Measurements from ENCODE around the gene MAP6D1.

The MAP6D1 gene

DNA sequence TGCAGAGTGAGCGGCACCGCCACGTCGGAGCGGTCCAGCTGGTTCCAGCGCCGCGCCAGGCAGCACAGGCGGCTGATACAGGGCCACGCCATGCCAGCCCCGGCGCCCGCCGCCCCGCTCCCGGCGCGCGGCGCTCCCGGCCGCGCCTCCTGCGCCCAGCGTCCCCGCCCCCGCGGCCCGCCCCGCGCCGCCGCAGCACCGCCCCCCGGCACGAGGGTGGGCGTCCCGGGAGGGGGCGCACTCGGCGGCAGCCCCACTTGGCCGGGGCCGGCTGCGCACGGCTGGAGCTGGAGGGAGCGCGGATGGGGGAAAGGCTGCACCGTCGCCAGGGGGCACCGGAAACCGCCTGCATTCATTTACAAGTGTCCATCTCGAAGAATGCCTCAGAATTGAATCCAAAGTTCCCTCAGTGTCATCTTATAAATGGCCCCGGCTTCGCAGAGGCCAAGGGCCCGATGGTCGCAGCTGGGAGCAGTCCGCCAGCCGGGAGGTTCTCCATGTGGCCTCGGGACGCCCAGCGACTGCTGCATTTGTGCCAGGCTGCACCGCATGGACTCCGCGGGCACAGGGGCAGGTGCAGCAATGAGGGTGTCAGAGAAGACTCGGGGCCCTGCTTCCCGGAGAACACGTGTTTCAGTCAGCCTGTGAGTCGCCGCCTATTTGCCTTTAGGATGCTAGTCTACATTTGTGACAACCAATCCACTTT lies at the start of gene MAP6D1:
Gene MAP6D1 (minus strand): TSS at position 122 of the 706 bp plus-strand sequence. CDS start 30 bp downstream, at position 92.
- peak; percentile 64 for DNase-seq

DNA sequence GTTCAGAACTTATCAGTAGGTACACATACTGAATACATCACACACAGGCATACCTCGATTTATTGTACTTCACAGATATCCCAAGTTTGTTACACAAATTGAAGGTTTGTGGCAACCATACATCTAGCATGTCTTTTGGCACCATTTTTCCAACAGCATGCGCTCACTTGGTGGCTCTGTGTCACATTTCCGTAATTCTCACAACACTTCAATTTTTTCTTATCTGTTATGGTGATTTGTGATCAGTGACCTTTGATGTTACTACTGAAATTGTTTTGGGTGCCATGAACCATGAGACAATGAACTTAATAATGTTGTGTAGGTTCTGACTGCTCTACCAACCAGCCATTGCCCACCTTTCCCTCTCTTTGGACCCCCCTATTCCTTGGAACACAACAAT lies 48.5 kb upstream of the MAP6D1 start:
- DNase-seq = no peak

DNA sequence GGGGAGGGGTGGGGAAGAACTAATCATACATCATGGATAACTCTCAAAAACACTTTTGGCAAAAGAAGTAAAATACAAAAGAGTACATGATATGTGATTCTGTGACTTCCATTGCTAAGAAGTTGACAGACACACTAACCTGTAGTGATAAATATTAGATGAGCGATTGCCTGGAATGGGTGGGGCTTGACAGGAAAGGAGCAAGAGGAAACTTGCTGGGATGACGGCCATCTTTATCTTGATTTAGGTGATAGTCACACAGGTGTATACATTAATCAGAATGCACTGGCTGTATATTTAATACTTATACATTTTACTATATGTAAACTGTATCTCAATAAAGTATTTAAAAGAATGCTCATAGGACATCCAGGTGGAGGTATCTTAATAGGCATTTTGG lies 46.2 kb upstream of the MAP6D1 start:
- no peak for DNase-seq

GRCh38 chr3:183870563-183870962 lies 45.2 kb upstream of the MAP6D1 start:
- DNase-seq = no peak

DNA sequence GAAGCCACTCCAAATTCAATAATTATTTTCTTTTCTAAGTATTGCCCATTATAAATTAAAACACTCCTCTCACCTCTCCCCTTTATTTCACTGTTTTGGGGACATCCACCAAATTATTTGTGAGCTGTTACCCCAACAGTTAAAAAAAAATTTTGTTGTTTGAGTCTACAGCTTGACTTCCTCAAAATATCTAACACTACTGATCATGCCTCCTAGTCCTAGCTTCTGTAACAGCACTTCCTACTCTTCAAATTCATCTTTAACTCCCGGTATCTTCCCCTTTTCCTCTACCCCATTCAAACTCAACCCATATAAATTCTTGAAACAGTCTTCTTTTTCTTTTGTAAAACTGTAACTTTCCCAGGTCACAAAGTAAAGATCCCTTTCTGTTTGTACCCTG lies 43.4 kb upstream of the MAP6D1 start:
- DNase-seq = no peak

- DNase-seq = no peak
Measured at GRCh38 chr3:183862610-183863009, 37.2 kb upstream of the MAP6D1 start.

DNA sequence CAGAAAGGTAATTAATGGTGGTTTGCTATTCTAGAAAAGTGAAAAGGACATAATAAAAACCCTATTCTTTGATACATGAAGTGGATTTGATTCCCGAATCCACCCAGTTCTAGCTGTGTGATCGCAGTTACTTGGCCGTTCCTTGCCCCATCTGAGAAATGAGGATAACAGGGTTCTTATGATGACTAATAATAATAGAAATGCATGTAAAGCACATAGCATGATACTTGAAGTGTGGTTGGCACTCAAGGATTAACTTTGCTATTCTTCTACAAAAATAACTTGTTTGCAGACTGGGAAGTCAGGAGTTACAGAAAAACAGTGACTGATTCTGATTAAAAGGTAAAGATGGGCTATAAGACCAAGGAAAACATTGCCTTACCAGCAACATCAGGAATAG lies 32.5 kb upstream of the MAP6D1 start:
- DNase-seq = no peak

DNA sequence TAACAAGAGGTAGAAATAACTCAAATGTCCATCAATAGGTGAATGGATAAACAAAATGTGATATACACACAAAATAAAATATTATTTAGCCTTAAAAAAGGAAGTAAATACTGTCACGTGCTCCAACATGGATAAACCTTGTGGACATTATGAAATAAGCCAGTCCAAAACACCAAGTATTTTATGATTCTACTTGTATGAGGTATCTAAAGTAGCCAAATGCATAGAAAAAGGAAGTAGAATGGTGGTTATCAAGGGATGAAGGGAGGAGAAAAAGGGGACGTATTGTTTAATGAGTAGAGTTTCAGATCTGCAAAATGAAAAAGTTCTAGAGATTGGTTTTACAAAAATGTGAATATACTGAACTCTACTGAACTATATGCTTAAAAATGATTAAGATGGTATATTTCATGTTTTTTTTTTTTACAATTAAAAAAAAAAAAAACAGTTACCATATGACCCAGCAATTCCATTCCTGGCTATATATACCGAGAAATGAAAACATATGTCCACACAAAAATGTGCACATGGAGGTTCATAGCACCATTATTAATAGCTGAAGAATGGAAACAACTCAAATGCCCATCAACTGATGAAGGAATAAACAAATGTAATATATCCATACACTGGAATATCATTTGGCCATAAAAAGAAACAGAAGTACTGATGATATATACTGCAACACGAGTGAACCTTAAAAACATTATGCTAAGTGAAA lies 29.1 kb upstream of the MAP6D1 start:
- no peak for DNase-seq

DNA sequence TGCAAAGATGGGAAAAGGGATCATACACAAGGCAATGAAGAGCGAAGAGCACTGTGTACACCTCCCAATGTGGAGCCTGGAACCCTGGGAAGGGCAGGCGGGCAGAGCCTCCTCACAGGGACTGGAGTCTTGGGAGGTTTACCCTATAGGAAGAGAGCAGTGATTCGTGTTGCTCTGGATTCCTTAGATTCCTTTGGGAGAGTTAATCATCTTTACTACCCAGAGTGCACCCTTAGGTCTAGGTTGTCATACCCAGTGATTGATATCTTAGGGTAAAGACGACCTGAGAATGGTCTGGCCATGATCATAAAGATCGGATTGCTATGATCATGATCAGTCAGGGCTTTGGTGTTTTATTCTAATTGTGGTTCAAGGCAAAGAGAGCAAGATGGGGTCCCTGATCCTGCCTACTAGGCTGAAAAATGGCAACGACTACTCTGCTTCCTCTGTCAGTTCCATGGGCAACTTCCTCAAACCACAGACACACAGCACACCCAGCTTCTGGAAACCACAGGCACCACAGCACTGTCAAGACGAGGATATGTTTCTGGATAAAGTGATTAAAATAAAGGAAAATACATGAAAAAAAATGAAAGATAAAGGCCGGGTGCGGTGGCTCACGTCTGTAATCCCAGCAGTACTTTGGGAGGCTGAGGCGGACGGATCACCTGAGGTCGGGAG lies 20.4 kb upstream of the MAP6D1 start:
- peak; percentile 66 for DNase-seq

DNA sequence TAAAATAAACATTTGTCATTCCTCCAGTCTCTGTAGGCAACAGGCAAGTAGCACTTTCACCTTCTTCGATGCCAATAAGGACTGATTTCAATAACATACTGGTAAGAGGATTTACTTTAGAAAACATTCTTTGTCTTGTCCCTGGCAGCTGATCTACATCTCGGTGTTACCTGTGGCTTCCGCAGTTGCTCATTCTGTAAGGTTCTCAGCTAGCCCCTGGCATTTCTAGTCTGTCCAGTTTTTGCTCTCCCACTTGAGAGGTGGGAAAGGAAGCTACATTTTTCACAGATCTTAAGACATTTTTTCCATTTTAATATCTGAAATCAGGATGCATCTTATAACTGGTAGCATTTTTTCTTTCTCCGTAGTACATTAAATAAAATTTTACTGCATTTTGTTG lies 19.7 kb upstream of the MAP6D1 start:
- DNase-seq = no peak

GRCh38 chr3:183844606-183845005 lies 19.2 kb upstream of the MAP6D1 start:
- DNase-seq = peak; percentile 83

- DNase-seq = no peak
Measured at GRCh38 chr3:183839751-183840150, 14.4 kb upstream of the MAP6D1 start.

DNA sequence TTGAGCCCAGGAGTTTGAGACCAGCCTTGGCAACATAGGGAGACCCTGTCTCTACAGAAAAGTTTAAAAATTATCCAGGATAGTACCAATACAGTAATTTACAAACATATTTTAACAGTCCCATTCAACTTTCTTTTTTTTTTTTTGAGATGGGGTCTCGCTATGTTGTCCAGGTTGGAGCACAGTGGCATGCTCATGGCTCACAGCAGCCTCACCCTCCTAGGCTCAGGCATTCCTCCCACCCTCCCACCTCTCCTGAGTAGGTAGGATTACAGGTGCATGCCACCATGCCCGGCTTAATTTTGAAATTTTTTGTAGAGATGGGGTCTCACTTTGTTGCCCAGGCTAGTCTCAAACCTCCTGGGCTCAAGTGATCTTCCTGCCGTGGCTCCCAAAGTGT lies 12.5 kb upstream of the MAP6D1 start:
- DNase-seq = no peak

- no peak for DNase-seq
Measured at GRCh38 chr3:183837390-183837789, 12.0 kb upstream of the MAP6D1 start.

DNA sequence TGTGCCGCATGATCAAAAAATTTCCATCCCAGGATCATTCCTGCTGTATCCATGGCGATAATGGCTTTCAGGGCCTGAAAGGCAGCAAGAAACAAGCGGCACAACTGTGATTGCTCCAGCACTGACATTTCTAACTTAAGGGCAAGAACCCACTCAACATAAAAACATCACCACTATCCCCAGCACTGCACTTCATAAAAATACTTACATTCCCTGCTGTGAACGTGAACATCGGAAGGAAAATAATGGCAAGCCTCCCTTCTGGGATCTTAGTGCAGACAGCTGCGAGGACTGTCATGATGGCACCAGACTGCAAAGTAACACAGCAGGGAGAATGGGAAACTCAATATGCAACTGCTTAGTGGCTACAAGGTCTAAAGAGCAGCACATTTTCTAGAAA lies 8.1 kb upstream of the MAP6D1 start:
- no peak for DNase-seq

DNA sequence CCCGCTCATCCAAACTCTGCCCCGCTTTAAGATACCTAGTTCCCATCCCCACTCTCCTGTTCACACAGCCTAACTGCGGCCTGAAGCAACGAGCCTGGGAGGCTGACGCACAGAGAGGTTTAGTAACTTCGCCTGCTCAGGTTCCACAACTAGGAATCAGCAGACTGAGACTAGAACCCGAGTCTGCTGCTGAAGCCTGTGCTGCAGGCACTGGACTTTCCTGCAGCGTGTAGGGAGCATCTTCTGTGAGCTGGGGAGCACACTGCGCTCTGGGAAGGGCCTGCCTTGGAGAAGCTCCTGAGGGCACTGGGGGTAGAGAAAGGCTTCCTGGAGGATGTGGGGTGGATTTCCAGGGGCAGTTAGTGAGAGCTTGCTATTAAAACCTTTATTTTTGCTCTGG lies 4.8 kb upstream of the MAP6D1 start:
- no peak for DNase-seq

- DNase-seq = no peak
Measured at GRCh38 chr3:183829466-183829865, 4.1 kb upstream of the MAP6D1 start.

DNA sequence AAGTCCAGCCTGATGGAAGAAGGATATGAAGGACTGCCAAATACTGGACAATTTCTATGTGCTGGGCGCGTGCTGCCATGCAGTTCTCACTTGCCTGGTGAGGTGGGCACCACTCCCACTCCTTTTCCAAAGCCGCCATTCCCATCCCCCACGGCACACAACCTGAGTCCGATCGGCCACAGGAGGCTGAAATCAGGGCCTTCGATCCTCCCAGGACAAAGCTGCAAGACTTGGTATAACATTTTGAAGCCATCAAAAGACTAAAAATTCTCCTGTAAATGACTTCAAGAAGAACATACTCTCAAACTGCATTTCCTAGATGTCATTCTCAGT lies 3.1 kb upstream of the MAP6D1 start:
- no peak for DNase-seq

- DNase-seq = no peak
Measured at GRCh38 chr3:183827809-183828537, 2.6 kb upstream of the MAP6D1 start.

DNA sequence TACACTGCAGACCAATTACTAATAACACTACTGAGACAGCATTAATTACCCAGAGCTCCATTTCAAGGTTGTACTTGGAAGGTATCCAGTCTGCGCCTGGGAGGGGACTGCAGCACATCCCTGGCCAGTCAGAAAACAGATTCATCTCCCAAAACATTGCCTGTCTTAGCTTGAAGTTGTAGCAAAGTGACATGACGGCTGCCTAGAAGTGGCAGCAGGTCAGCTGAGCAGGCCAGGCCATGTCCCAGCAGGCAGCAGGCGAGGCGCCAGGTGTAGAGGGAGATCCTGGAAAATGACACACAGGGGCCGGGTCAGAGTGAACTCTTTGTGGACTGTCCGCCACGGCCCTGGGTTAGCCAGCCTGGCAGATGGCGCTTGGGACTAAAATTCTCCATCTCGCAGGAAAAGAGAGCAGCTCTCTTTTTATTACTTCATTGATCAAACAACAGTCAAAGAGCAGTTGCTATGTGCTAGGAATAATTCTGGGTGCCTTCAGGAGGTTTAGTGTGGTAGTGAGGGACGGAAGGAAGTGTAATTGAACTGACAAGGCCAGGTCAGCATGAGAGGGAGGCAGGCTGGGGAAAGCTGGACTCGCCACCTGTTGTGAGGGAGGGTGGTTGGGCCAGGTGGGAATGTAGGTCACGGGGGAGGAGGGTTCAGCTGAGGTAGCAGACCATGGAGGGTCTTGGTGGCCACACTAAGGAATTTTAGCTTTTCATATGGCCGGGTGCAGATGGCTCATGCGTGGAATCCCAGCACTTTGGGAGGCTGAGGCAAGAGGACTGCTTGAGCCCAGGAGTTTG lies 1.3 kb upstream of the MAP6D1 start:
- DNase-seq = no peak

- no peak for DNase-seq
Measured at GRCh38 chr3:183824761-183825455, 469 bp downstream of the MAP6D1 start.

- DNase-seq = no peak
Measured at GRCh38 chr3:183823963-183824362, 1.4 kb downstream of the MAP6D1 start.

All from fibroblast of skin of right quadriceps (primary cell).